PC-3 (cell line): Measurements from ENCODE around the gene TMEM131L.

ENCODE experiments used
- CTCF ChIP-seq: fragments of 300-600 bp; sonication (generic); conservative IDR thresholded peaks from 2 replicates; pipeline ENCODE4 v1.5.1; 2017; ENCODE audit warnings: antibody characterized with exemption, low read depth, mild to moderate bottlenecking, low read length
- EZH2phosphoT487 ChIP-seq: fragments of 300-600 bp; sonication (generic); IDR thresholded peaks from 2 replicates; pipeline ENCODE4 v1.6.1; 2018; ENCODE audit warnings: mild to moderate bottlenecking, antibody characterized with exemption, low read length, borderline replicate concordance

GRCh38 chr4:153637201-153637600, 171.0 kb downstream of the TMEM131L start:
- TF ChIP-seq EZH2phosphoT487 (no peak), CTCF (no peak)
